ENCODE data around the gene UBA1.

DNA sequence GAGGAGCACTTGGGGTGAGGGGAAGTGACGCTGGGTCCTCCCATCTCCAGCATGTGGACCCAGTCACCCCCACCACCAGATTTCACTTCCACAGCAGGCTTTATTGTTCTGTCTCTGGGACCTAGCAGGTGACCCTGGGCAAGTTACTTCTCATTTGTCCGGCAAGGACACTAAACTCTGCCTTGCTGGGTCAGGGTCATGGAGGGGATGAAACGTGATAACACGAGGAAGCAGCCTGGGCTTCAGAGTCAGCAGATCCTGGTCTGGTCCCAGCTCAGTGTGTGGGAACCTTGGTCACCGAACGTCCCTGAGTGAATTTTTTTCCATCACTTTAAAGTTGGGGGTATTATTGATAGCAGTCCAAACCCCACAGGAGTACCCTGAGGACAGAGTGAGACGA is 3.9 kb downstream of the UBA1 start:
- no peak for TF ChIP-seq CTCF (optimal IDR thresholded peaks at IDR 0.05 in 1 of 3, IDR thresholded peaks at IDR 0.05 in 1 of 3, conservative IDR thresholded peaks at IDR 0.05 in 1 of 3; ENCODE audit: extremely low read depth in 1 of 3, insufficient read depth in 2 of 3, low read length in 3 of 3)
- TF ChIP-seq EZH2 (IDR thresholded peaks at IDR 0.05; ENCODE audit: low read length), result no peak
